GM19238 (cell line): ENCODE results near the gene TMEM72.

Source experiments
- DNase-seq: peaks from one replicate; pipeline ENCODE4 v3.0.0; 2011; ENCODE audit warnings: low spot score; ENCODE audit not compliant: insufficient read length

The TMEM72 gene

GRCh38 chr10:44954042-44954441 is 42.9 kb downstream of the TMEM72 start:
- no peak for DNase-seq

- DNase-seq: no peak
Measured at GRCh38 chr10:44954962-44955361, 43.8 kb downstream of the TMEM72 start.

GRCh38 chr10:44955413-44956070 is 44.4 kb downstream of the TMEM72 start:
- DNase-seq: no peak

- no peak for DNase-seq
Measured at GRCh38 chr10:44956226-44956625, 45.1 kb downstream of the TMEM72 start.

GRCh38 chr10:44956717-44957706 is 45.9 kb downstream of the TMEM72 start:
- DNase-seq: no peak

- no peak for DNase-seq
Measured at GRCh38 chr10:44958196-44958897, 47.2 kb downstream of the TMEM72 start.

GRCh38 chr10:44958898-44959246 is 47.7 kb downstream of the TMEM72 start:
- DNase-seq: no peak

GRCh38 chr10:44959247-44960087 is 48.3 kb downstream of the TMEM72 start, which contains the start of gene RASSF4:
Gene RASSF4 (plus strand): TSS chr10:44959802. CDS start chr10:44970203, 10,401 bp downstream.
- peak; percentile 93 for DNase-seq

GRCh38 chr10:44960088-44960460 is 48.9 kb downstream of the TMEM72 start:
- no peak for DNase-seq

- DNase-seq: no peak
Measured at GRCh38 chr10:44960482-44961229, 49.5 kb downstream of the TMEM72 start.

- no peak for DNase-seq
Measured at GRCh38 chr10:44961230-44961571, 50.1 kb downstream of the TMEM72 start.

GRCh38 chr10:44961931-44962750 is 51.0 kb downstream of the TMEM72 start:
- no peak for DNase-seq

- DNase-seq: no peak
Measured at GRCh38 chr10:44962870-44963738, 52.0 kb downstream of the TMEM72 start.

- DNase-seq: no peak
Measured at GRCh38 chr10:44963772-44964633, 52.9 kb downstream of the TMEM72 start.

- DNase-seq: no peak
Measured at GRCh38 chr10:44965104-44965503, 54.0 kb downstream of the TMEM72 start.

GRCh38 chr10:44965651-44966097 is 54.5 kb downstream of the TMEM72 start:
- DNase-seq: no peak

- no peak for DNase-seq
Measured at GRCh38 chr10:44966129-44966815, 55.1 kb downstream of the TMEM72 start.
